Activated gamma-delta T cell (primary cell): ENCODE results near the gene KAT7.

Source experiments
- DNase-seq: peaks from one replicate; lab custom pipeline; 2025; lab: John Stamatoyannopoulos, UW

Gene KAT7

DNA sequence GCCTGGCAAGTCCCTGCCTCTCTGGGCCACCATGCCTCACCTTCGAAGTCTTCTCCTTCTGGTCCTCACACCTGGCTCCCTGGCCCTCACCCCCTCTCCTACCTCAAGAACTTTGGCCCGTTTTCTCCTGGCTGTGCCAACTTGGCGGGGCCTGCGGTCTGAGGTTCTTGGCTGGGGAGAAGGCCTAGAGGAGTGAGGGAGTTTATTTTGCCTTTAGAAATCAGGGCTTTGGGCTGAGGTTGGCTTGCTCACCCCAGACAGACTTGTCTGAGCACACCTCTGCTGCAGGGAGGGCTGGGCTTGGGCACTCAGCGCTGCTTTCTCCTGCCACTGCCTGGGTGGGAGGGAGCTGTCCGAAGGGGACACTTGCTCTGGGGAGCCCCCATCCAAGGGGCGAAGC is 82.7 kb downstream of the KAT7 start:
- DNase-seq = no peak

DNA sequence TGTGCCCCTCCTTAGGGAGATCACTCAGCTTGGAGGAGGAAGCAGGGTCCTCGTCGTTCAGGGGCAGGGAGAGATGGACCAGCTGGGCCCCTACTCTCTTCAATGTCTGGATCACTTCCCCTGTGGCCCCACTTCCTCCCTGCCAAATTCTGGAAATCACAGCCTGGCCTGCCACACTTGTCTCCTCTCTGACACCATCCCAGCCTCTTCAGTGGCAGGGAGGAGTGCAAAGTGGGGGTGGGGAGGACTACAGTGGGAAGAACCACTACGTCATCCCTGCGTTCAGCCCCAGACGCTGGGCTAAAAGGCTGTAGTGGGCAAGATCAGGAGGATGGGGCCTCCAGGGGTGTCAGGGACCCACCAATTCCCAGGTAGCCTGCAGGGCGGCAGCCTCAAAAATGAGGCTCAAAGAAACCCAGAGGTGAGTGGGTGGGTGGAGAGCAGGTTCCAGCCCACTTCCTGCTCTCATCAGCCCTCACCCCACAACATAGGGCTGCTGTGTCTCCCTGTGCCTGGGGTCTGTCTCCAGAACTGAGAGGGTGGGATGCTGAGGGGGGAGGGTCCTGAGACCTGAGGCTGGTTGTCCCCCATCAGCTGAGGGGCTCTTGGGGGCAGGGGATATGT is 84.4 kb downstream of the KAT7 start:
- no peak for DNase-seq

DNA sequence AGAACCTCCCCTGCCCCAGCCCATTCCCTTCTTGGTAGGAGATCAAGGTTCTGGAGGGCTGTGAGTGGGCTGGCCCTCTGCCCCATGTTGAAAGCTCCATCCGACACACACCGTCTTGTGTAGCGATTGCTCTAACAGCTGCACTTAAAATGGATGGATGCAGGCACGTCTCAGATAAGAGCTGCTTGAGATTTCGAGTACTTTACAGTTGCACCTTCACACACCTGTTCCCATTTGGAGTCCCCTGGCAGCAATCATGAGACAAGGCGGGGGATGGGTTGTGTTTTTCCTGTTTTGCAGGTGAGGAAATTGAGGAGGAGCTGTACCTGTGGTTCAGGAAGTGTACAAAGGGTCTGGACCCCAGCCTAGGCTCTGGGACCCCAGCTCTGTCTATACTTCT is 85.0 kb downstream of the KAT7 start:
- no peak for DNase-seq

DNA sequence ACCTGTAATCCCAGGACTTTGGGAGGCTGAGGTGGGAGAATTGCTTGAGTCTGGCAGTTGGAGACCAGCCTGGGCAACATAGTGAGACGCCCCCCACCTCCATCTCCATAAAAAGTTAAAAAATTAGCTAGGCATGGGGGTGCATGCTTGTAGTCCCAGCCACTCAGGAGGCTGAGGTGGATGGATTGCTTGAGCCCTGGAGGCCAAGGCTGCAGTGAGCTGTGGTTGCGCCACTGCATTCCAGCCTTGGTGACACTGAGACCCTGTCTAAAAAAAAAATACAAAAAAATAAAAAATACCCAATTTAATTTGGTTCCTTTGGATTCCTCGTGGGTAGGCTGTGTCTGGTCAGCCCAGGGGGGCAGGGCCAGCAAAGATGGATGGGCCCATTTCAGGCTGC is 85.4 kb downstream of the KAT7 start:
- DNase-seq = no peak

DNA sequence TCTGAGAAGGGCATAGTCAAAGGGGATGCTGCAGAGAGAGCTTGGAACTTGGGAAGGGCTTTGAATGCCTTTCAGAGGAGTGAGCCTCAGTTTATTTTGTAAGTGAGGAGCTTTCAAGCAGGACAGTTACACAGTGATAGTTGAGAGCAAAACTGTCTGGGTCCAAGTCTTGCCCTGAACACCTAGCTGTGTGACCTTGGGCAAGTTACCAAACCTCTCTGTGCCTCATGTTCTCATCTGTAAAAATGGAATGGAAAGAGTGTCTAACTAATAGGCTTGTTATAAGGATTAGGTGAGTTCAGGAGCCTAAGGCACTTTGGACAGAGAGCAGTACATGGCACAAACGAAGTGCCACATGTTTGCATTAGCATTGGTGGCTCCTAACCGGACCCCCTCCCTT is 86.4 kb downstream of the KAT7 start:
- DNase-seq = no peak

DNA sequence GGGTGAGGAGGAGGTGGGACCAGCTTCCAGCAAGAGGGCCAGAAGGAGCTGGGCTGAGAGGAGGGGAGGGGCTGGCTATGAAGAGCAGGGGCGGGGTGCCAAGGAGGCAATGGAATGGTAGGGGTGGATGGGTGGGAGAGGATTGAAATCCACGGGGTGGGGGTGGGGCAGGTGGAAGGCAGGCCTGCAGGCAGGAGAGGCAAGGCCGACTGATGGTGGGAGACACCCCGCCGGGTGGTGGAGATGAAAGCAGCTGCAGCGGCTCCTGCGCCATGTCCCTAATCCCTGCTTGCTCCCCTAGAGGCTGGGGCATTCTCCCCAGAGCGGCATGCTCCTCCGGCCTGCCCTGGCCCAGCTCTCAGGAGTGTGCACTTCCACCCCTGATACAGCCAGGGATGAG is 87.2 kb downstream of the KAT7 start:
- DNase-seq = no peak

DNA sequence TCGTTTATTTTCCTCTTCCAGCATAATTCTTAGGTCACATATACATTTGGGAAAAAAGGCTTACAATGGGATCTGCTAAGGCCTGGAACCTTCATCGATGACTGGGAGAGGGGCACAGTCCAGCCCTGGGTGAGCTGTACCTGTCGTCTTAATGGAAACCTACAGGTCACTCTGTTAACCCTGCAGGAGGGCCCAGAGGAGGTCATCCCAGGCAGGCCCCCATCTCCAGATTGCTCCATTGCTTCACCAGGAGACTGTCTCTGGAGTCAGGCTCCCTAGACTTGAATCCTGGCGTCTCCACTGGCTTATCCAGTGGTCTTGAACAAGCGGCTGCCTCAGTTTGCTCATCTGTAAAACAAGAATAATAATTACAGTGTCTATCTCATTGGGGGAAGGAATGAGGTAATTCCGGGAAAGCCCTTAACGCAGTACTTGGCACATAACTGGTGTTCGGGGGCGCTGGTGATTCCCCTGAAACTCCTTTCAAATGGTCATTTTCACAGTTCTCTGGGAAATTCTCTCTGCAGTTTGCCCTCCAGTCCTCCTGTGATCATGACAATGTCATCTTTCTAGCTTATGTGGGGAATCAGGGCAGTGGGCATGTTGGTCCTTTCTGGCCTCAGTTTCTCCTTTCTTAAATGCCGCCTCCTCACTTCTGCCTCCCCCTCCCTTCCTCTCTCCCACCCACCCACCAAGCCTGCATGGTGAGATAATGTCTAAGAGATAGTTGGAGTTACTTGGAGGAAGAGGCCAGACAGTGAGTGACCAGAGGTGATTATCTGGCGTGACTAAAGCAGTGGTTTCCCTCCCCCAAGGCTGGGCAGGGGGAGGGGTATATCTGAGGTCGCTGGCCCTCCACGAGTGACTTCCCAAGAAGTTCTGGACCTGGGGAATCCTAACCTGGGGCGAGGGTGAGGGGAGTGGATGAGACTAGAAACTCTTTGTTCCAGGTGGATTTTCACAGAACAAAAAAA is 90.7 kb downstream of the KAT7 start:
- DNase-seq = no peak

GRCh38 chr17:49880291-49881053 is 92.0 kb downstream of the KAT7 start:
- DNase-seq = peak; percentile 36

- DNase-seq = no peak
These were observed 92.5 kb downstream of the KAT7 start for GRCh38 chr17:49881054-49881402.

DNA sequence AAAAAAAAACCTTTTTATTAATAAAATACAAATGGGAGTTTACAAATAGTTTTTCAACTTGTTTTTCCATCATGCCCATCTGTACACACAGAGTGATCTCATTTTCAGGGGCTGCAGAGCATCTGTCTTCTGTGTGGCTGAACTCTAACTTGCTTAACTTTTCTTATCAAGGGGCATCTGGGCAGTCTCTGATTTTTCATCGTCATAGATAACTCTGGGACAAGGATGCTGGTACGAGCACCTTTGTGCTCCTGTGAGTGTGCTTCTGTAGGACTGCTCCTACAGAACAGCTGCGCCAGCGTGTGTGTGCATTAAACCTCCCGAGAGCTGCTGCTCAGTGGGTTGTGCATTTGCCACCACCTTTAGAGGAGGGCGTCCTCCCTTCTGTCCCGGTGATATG is 94.0 kb downstream of the KAT7 start:
- DNase-seq = no peak
